ENCODE measurements around the gene SPTY2D1.
"Not testable (repeated sequence)": the region's sequence is repeated elsewhere in the genome, so short reads cannot be mapped to it uniquely, and the experiment has no call there.

The SPTY2D1 gene

DNA sequence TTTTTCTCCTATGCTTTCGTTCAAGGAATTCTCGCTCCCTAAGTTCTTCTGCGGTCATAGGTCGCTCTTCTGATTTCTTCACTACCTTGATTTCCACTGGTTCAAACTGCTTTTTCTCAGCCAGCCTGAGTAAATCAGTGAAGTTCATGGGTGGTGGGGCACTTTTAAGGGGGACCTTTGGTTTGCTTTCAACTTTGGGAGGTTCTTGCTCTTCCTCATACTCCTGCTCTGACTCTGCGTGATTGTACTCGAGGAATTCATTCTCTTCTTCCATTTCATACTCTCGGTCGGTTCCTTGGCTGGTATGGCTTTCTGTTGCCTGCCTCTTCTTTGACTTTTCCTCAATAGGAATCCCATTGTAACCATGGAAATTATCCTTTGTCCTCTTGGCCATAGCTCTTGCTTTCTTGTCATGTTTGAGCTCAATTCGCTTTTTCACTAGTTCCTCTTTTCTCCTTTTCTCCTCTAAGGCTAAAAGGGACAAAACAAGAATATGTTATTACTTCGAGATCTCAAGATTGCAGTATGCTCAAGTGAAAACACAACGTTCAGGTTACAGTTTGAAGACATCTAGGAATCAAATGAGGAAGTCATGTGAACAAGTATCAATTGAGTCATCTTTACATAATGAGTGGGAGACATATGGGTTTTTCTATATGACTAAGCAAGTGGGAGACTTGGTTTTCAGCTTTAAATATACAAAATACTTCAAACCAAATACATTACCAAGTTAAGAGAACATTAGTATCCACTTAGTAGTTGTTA lies 18.3 kb downstream of the SPTY2D1 start:
- DNase-seq: peak; percentile 13

- no peak for DNase-seq
Measured at GRCh38 chr11:18614667-18615066, 19.5 kb downstream of the SPTY2D1 start.

DNA sequence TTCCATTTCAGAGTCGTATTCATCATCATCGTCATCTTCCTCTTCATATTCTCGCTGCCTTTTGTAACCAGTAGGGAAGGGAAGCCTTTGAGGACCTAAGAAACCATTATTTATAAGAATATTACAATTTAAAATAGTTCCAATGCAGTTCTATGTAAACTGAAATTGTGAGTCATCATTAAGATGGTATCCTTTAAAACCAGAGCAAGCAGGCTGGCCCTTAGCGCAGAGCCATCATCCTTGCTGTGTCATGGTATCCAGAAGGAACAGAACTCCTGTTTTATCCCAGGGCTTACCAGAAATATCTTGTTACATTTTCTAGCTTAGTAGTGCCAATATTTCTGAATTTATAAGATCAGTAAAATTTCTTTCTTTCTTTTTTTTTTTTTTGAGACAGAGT lies 21.7 kb downstream of the SPTY2D1 start:
- no peak for DNase-seq

- DNase-seq: no peak
Measured at GRCh38 chr11:18611196-18611595, 22.9 kb downstream of the SPTY2D1 start.

DNA sequence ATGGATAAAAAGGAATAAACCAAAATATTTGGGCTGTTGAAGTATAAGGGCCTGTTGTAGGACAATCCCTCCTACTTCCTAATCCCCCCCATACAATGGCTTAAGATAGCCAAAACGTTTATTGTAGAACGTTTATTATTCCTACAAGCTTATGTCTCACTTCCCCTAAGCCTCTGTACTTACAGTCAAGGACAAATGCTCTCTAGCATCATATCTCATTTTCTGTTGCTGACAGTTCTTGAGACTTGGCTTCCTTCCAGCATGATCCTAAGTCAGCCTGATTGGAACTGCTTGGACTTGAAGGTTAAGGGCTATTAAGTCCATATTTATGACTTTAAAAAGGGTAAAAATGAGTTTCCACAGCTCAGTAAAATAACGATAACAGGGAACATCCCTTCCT lies 25.8 kb downstream of the SPTY2D1 start:
- DNase-seq: no peak

GRCh38 chr11:18600915-18601569 lies 33.1 kb downstream of the SPTY2D1 start:
- no peak for DNase-seq

- no peak for DNase-seq
Measured at GRCh38 chr11:18599739-18600230, 34.4 kb downstream of the SPTY2D1 start, which contains the start of gene MISFA. MISFA (plus strand) TSS chr11:18599789; CDS start chr11:18599929, 140 bp downstream.

- no peak for DNase-seq
Measured at GRCh38 chr11:18594999-18595749, 39.0 kb downstream of the SPTY2D1 start.

GRCh38 chr11:18594088-18594487 lies 40.1 kb downstream of the SPTY2D1 start:
- DNase-seq: not testable (repeated sequence)

DNA sequence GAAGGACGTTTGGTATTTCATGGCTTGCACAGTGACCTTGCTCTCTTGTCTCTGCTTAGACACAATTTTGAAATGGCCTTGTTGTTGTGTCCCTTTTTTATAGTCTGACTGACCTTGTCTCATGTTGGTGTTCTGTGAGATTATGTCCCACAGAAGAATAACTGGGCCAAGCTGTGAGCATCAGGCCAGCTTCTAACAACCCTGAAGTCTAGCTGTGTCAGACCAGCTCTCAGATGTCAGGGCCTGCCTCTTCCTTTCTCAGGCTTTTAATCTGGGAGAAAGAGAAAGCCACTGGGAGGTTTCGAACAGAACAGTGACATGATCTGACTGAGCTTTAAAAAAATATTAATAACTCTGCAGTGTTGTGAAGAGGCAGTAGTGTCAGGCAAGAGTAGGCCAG lies 43.6 kb downstream of the SPTY2D1 start:
- peak; percentile 13 for DNase-seq

GRCh38 chr11:18588297-18589252 lies 45.6 kb downstream of the SPTY2D1 start, which contains the start of gene UEVLD:
UEVLD (minus strand) TSS chr11:18588734; CDS start chr11:18588654, 80 bp downstream.
- DNase-seq: peak; percentile 78

DNA sequence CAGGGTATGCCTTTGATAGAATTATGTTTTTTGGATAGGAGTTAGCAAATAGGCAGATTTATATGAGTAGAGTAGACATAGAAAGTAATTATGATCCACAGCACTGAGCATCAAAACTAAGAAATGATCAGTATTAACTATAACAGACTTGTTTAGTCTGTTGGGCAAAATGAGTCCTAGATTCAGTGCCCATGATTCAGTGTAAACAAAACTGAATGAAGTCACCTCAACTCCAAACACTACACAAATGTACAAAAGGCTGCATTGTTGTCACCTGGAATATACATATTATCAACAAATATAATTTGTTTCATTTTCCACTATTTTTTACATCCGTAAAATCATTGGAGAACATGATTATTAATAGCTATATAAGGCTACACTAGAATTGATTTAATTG lies 52.3 kb downstream of the SPTY2D1 start:
- no peak for DNase-seq

GRCh38 chr11:18580113-18580766 lies 53.9 kb downstream of the SPTY2D1 start:
- no peak for DNase-seq

GRCh38 chr11:18578975-18579598 lies 55.1 kb downstream of the SPTY2D1 start:
- peak; percentile 34 for DNase-seq

DNA sequence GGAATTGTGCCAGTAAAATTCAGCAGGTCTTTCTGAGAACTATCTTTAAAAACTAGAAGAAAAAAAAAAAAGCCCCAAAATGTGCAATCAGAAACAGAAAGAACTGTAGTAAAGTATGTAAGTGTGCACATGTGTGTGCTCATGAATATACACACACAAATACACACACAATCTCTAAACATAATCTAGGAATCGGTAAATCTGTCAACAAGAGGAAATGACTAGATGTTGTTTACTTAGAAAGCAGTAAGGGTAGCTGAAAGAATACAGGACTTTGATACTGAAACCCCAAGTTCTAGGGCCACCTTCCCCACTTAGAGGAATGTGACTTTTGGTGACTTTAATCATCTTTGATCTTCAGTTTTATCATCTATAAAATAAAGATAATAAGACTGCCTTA lies 58.8 kb downstream of the SPTY2D1 start:
- no peak for DNase-seq

GRCh38 chr11:18567081-18567480 lies 67.1 kb downstream of the SPTY2D1 start:
- no peak for DNase-seq

GRCh38 chr11:18566406-18566805 lies 67.7 kb downstream of the SPTY2D1 start:
- DNase-seq: no peak

GRCh38 chr11:18564149-18564548 lies 70.0 kb downstream of the SPTY2D1 start:
- DNase-seq: no peak

GRCh38 chr11:18563090-18563730 lies 70.9 kb downstream of the SPTY2D1 start:
- no peak for DNase-seq

All from CD4-positive, alpha-beta T cell treated with Interleukin-17A for 1 hour (primary cell).